Measurements from ENCODE around the gene PTPRH. TPM values are rescaled to one million over a fixed set of nuclear protein-coding genes. Genes with fewer than 3 reads are reported as not detected.
A peak's percentile ranks its signal among the peaks of the same experiment; 100 is the strongest.

PTPRH gene
- total and polyA plus RNA-seq, 2 donors (not counting 1 experiment from before 2014, with no cell fraction given): not detected

- H3K27me3 Mint-ChIP-seq: no peaks in the 10 kb centered on the region
- Histone ChIP-seq H3K79me2 (ENCODE audit: control insufficient read depth, insufficient read depth, low read length) (peaks cover 90% of the 10 kb centered on the region), H3K36me3 (replicated peaks in 1 of 2; ENCODE audit: control extremely low read depth in 1 of 2, control insufficient read depth in 1 of 2, extremely low read depth in 1 of 2, insufficient read depth in 2 of 2, low read length in 1 of 2) (peaks cover 0 to 16% of the 10 kb centered on the region in 2 experiments), H4K20me1 (ENCODE audit: control insufficient read depth, insufficient read depth, low read length, poor library complexity, severe bottlenecking) (peaks cover 89% of the 10 kb centered on the region), H3K9me3 (ENCODE audit: control extremely low read depth in 1 of 3, control insufficient read depth in 2 of 3, insufficient read depth in 1 of 3, low read length in 2 of 3) (no peaks in the 10 kb centered on the region), H3K4me1 (ENCODE audit: control insufficient read depth in 2 of 2, insufficient read depth in 2 of 2, low read length in 2 of 2) (peaks cover 85 to 98% of the 10 kb centered on the region in 2 donors), H3K4me3 (ENCODE audit: control extremely low read depth in 1 of 5, extremely low read depth in 1 of 5, insufficient read depth in 1 of 5, low read depth in 2 of 5, low read length in 4 of 5) (peak overlapping the region; percentile 45 to 89 (median 76)), H3K27ac (ENCODE audit: low read length in 2 of 2) (peak overlapping the region; percentile 87 to 94), H3K9ac (ENCODE audit: low read length) (peak overlapping the region; percentile 88), H3K27me3 (replicated peaks in 1 of 4; ENCODE audit: control extremely low read depth in 1 of 4, control insufficient read depth in 3 of 4, insufficient read depth in 4 of 4, low read length in 3 of 4) (no peaks in the 10 kb centered on the region), H2AFZ (ENCODE audit: insufficient read depth, low read depth, low read length, poor library complexity, severe bottlenecking) (no peak overlapping the region), H3K4me2 (replicated peaks; ENCODE audit: low read depth, low read length, poor library complexity, severe bottlenecking) (peak overlapping the region; percentile 97)
- H3K4me3 Mint-ChIP-seq: peak overlapping the region; percentile 96
- intact Hi-C loops (cut with micrococcal nuclease): loop anchor here (10.0 kb wide), 2 partner anchors 352 to 382 kb away; partner anchors contain the start of genes ZNF524 and ZNF865
- 42% methylated on average over 15 of the region's 21 CpGs for WGBS (ENCODE audit: insufficient coverage)
- peak overlapping the region; percentile 99 for H3K27ac Mint-ChIP-seq
- no peaks in the 10 kb centered on the region for H3K9me3 Mint-ChIP-seq (ENCODE audit: insufficient read depth)
- no peak for DNase-seq
- no peak for ATAC-seq (ENCODE audit: low read depth)
- ChIA-PET CTCF (interaction anchor here (0.9 to 5.9 kb wide), 9 partner anchors 8 to 402 kb away, joined by 3 to 56 read pairs (median 5); partner anchors contain the start of genes BRSK1, HSPBP1, TMEM238 and U2AF2), POLR2A (interaction anchor here (0.6 to 5.2 kb wide), 11 partner anchors 23 to 1137 kb away, joined by 3 to 44 read pairs (median 6); partner anchors contain the start of genes FIZ1, HSPBP1, KMT5C and PRPF31)
- peaks cover 94% of the 10 kb centered on the region for H3K4me1 Mint-ChIP-seq
- TF ChIP-seq EZH2 (IDR thresholded peaks at IDR 0.05; ENCODE audit: borderline replicate concordance, insufficient read depth, low read depth, low read length, poor library complexity, severe bottlenecking) (no peak), CTCF (IDR thresholded peaks at IDR 0.05) (no peak)
These were observed 43.7 kb upstream of the PTPRH start for GRCh38 chr19:55252760-55253663.

Data from B cell (primary cell).